Gastroesophageal sphincter (tissue), 3 donors: Measurements from ENCODE around the gene CRABP2.

Experiments
- EP300 ChIP-seq: sonication (generic); formaldehyde crosslinking; IDR thresholded peaks from one replicate; pipeline ENCODE4 v1.6.1; 2017; ENCODE audit warnings: antibody characterized with exemption, mild to moderate bottlenecking
- POLR2A ChIP-seq, 2 donors: fragments of 450-650 bp; IDR thresholded peaks; one replicate each; pipeline ENCODE4 v1.6.1; 2017; ENCODE audit warnings: antibody characterized with exemption in 2 of 2, mild to moderate bottlenecking in 2 of 2, moderate library complexity in 1 of 2
- POLR2AphosphoS5 ChIP-seq: sonication (generic); formaldehyde crosslinking; IDR thresholded peaks from one replicate; pipeline ENCODE4 v1.6.1; 2017; ENCODE audit warnings: antibody characterized with exemption
- TF ChIP-seq, protein P1 (sequence below), 4 experiments: fragments of 200-600 bp in 2 of 4; fragments of 450-650 bp in 2 of 4; sonication (generic) in 1 of 4; IDR thresholded peaks; one replicate each; pipeline ENCODE4 v1.5.1; 2017 to 2019; ENCODE audit warnings: antibody characterized with exemption in 4 of 4, mild to moderate bottlenecking in 2 of 4, moderate library complexity in 2 of 4

DNA sequence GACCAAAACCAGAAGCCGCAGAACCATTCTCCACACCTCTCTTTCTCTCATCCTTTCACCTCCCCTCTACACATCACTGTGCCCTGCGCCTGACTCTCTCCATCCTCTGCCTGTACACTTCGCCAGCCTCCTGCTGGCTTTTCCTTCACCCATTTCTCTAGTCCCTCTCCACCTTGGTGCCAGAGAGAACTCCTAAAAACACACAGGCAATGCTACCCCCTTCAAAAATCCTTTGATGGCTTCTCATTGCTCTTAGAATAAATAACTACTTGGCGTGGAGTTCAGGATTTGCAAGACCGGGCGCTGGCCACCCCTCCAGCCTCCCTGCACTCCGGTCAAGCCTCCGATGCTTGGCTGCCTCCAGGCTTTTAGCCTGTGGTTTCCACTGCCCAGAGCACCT, 8.6 kb downstream of the CRABP2 start:
- no peak for TF ChIP-seq POLR2A (IDR thresholded peaks at IDR 0.05)
- TF ChIP-seq, protein P1, sequence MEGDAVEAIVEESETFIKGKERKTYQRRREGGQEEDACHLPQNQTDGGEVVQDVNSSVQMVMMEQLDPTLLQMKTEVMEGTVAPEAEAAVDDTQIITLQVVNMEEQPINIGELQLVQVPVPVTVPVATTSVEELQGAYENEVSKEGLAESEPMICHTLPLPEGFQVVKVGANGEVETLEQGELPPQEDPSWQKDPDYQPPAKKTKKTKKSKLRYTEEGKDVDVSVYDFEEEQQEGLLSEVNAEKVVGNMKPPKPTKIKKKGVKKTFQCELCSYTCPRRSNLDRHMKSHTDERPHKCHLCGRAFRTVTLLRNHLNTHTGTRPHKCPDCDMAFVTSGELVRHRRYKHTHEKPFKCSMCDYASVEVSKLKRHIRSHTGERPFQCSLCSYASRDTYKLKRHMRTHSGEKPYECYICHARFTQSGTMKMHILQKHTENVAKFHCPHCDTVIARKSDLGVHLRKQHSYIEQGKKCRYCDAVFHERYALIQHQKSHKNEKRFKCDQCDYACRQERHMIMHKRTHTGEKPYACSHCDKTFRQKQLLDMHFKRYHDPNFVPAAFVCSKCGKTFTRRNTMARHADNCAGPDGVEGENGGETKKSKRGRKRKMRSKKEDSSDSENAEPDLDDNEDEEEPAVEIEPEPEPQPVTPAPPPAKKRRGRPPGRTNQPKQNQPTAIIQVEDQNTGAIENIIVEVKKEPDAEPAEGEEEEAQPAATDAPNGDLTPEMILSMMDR (IDR thresholded peaks at IDR 0.05), result no peak
- TF ChIP-seq EP300, result no peak
- TF ChIP-seq POLR2AphosphoS5, result no peak
